NCI-H2171 treated with DMSO at 0.1 percent for 48 hours (cell line): ENCODE data around the gene MYOT.
A peak's percentile ranks its signal among the peaks of the same experiment; 100 is the strongest.
"Not testable (repeated sequence)": the region's sequence is repeated elsewhere in the genome, so short reads cannot be mapped to it uniquely, and the experiment has no call there.

ENCODE experiments used
- DNase-seq: peaks from one replicate; lab custom pipeline; 2025; lab: John Stamatoyannopoulos, UW

MYOT gene

GRCh38 chr5:137856201-137856600 lies 11.5 kb upstream of the MYOT start:
- no peak for DNase-seq

GRCh38 chr5:137856916-137857862 lies 10.5 kb upstream of the MYOT start:
- no peak for DNase-seq

- no peak for DNase-seq
These were observed 9.3 kb upstream of the MYOT start for GRCh38 chr5:137858223-137858916.

GRCh38 chr5:137858954-137859353 lies 8.7 kb upstream of the MYOT start:
- no peak for DNase-seq

GRCh38 chr5:137862251-137862650 lies 5.4 kb upstream of the MYOT start:
- DNase-seq = no peak

- DNase-seq = not testable (repeated sequence)
These were observed 4.0 kb upstream of the MYOT start for GRCh38 chr5:137863653-137864052.

GRCh38 chr5:137866541-137867388 lies 895 bp upstream of the MYOT start:
- no peak for DNase-seq

GRCh38 chr5:137870647-137871339 lies 3.1 kb downstream of the MYOT start:
- no peak for DNase-seq

GRCh38 chr5:137871571-137871970 lies 3.9 kb downstream of the MYOT start:
- no peak for DNase-seq

- no peak for DNase-seq
These were observed 4.8 kb downstream of the MYOT start for GRCh38 chr5:137872466-137872865.

GRCh38 chr5:137876101-137876500 lies 8.4 kb downstream of the MYOT start:
- no peak for DNase-seq

- DNase-seq = no peak
These were observed 12.7 kb downstream of the MYOT start for GRCh38 chr5:137880313-137880712.

GRCh38 chr5:137887831-137888230 lies 20.2 kb downstream of the MYOT start:
- DNase-seq = no peak

- DNase-seq = no peak
These were observed 20.8 kb downstream of the MYOT start for GRCh38 chr5:137888466-137888862.

- no peak for DNase-seq
These were observed 21.5 kb downstream of the MYOT start, which contains the start of gene PKD2L2 for GRCh38 chr5:137888863-137889759. Gene PKD2L2 (plus strand): TSS chr5:137889457. CDS start chr5:137889492, 35 bp downstream.

- no peak for DNase-seq
These were observed 23.2 kb downstream of the MYOT start for GRCh38 chr5:137890845-137891244.

GRCh38 chr5:137891849-137892248 lies 24.2 kb downstream of the MYOT start:
- DNase-seq = no peak

- no peak for DNase-seq
These were observed 26.9 kb downstream of the MYOT start for GRCh38 chr5:137894586-137894985.

- no peak for DNase-seq
These were observed 28.9 kb downstream of the MYOT start for GRCh38 chr5:137896560-137896959.

- DNase-seq = peak; percentile 24
These were observed 31.8 kb downstream of the MYOT start for GRCh38 chr5:137899493-137899892.
